ENCODE results near the gene HOXA7. TPM values are rescaled to one million over a fixed set of nuclear protein-coding genes. Genes with fewer than 3 reads are reported as not detected.

The HOXA7 gene
- total and polyA plus RNA-seq, 7 donors = 4.7 to 23.9 (median 9.1) TPM

- H3K4me3 ChIP-seq = peak overlapping the region; percentile 48 to 85 (median 82)
- 9 to 50% methylated on average over 5 of the region's 5 CpGs for WGBS, 2 donors
- peaks cover 0 to 3% (median 0%) of the 10 kb centered on the region in 3 donors for H3K27me3 ChIP-seq
- H3K4me1 ChIP-seq = peaks cover 0 to 61% (median 45%) of the 10 kb centered on the region in 4 donors
- TF ChIP-seq EP300 (IDR thresholded peaks at IDR 0.05) = no peak
- TF ChIP-seq CTCF (IDR thresholded peaks at IDR 0.05) = no peak
- no peak for TF ChIP-seq POLR2A (IDR thresholded peaks at IDR 0.05)
- no peak for TF ChIP-seq POLR2AphosphoS5 (IDR thresholded peaks at IDR 0.05)
- intact Hi-C loops (cut with DNase I) = no loop called here
- H3K9me3 ChIP-seq = no peaks in the 10 kb centered on the region
- H3K27ac ChIP-seq = peak overlapping the region in 3 of 4 donors; percentile 97 to 98 (median 98)
- no peak for DNase-seq
- no peaks in the 10 kb centered on the region for H3K36me3 ChIP-seq
Observed at GRCh38 chr7:27177795-27178320, 21.4 kb upstream of the HOXA7 start.

GRCh38 chr7:27176962-27177794 lies 20.7 kb upstream of the HOXA7 start:
- H3K27me3 ChIP-seq = no peaks in the 10 kb centered on the region
- intact Hi-C loops (cut with DNase I) = no loop called here
- H3K4me3 ChIP-seq = peak overlapping the region; percentile 48 to 85 (median 82)

GRCh38 chr7:27176524-27176845 lies 20.0 kb upstream of the HOXA7 start:
- peak overlapping the region in 3 of 4 donors; percentile 97 to 98 (median 98) for H3K27ac ChIP-seq
- H3K27me3 ChIP-seq = no peaks in the 10 kb centered on the region
- H3K4me1 ChIP-seq = peaks cover 0 to 47% (median 31%) of the 10 kb centered on the region in 4 donors
- intact Hi-C loops (cut with DNase I) = no loop called here
- TF ChIP-seq POLR2A (IDR thresholded peaks at IDR 0.05) = no peak
- no peak for TF ChIP-seq CTCF (IDR thresholded peaks at IDR 0.05)
- TF ChIP-seq EP300 (IDR thresholded peaks at IDR 0.05) = no peak
- no peak for TF ChIP-seq POLR2AphosphoS5 (IDR thresholded peaks at IDR 0.05)
- peak overlapping the region; percentile 48 to 85 (median 82) for H3K4me3 ChIP-seq
- H3K36me3 ChIP-seq = no peaks in the 10 kb centered on the region
- H3K9me3 ChIP-seq = no peaks in the 10 kb centered on the region
- DNase-seq = no peak
- WGBS, 2 donors = 8 to 47% methylated on average over 3 of the region's 3 CpGs

More at GRCh38 chr7:27176962-27177794, 20.7 kb upstream of the HOXA7 start:
- TF ChIP-seq EP300 (IDR thresholded peaks at IDR 0.05) (no peak), POLR2AphosphoS5 (IDR thresholded peaks at IDR 0.05) (peak in 2 of 4 donors; percentile 10 to 15), CTCF (IDR thresholded peaks at IDR 0.05) (no peak), POLR2A (IDR thresholded peaks at IDR 0.05) (peak in 1 of 2 donors; percentile 7)
- peaks cover 0 to 54% (median 38%) of the 10 kb centered on the region in 4 donors for H3K4me1 ChIP-seq
- H3K9me3 ChIP-seq = no peaks in the 10 kb centered on the region
- H3K27ac ChIP-seq = peak overlapping the region in 3 of 4 donors; percentile 97 to 98 (median 98)
- H3K36me3 ChIP-seq = no peaks in the 10 kb centered on the region
- peak; percentile 70 for DNase-seq
- WGBS, 2 donors = 10 to 55% methylated on average over 22 of the region's 22 CpGs

GRCh38 chr7:27175626-27176523 lies 19.4 kb upstream of the HOXA7 start:
- peak; percentile 78 for DNase-seq
- TF ChIP-seq POLR2AphosphoS5 (IDR thresholded peaks at IDR 0.05) (no peak), POLR2A (IDR thresholded peaks at IDR 0.05) (no peak), EP300 (IDR thresholded peaks at IDR 0.05) (no peak), CTCF (IDR thresholded peaks at IDR 0.05) (no peak)
- H3K9me3 ChIP-seq = no peaks in the 10 kb centered on the region
- H3K4me1 ChIP-seq = peaks cover 0 to 41% (median 26%) of the 10 kb centered on the region in 4 donors
- peak overlapping the region; percentile 48 to 85 (median 82) for H3K4me3 ChIP-seq
- H3K27me3 ChIP-seq = no peaks in the 10 kb centered on the region
- 11 to 53% methylated on average over 40 of the region's 40 CpGs for WGBS, 2 donors
- peak overlapping the region in 3 of 4 donors; percentile 97 to 98 (median 98) for H3K27ac ChIP-seq
- no peaks in the 10 kb centered on the region for H3K36me3 ChIP-seq
- intact Hi-C loops (cut with DNase I) = no loop called here
